Keratinocyte (primary cell): Measurements from ENCODE around the gene MRPL45.
"Not testable (repeated sequence)": the region's sequence is repeated elsewhere in the genome, so short reads cannot be mapped to it uniquely, and the experiment has no call there.

Source experiments
- EZH2 ChIP-seq: IDR thresholded peaks from one replicate; pipeline ENCODE4 v1.6.1; 2012; ENCODE audit warnings: inconsistent platforms, mild to moderate bottlenecking, low read length, moderate library complexity
- TF ChIP-seq, protein P1 (sequence below), 3 experiments: IDR thresholded peaks in 1 of 3; conservative IDR thresholded peaks in 1 of 3; optimal IDR thresholded peaks in 1 of 3; 2 replicates in 2 of 3; 3 replicates in 1 of 3; pipeline versions ENCODE3 to v1.5.1; 2011; ENCODE audit warnings: low read length in 3 of 3, mild to moderate bottlenecking in 3 of 3, moderate library complexity in 2 of 3, control low read depth in 1 of 3, inconsistent platforms in 1 of 3; ENCODE audit not compliant: insufficient read depth in 2 of 3; ENCODE audit errors: extremely low read depth in 1 of 3

GRCh38 chr17:38268138-38268537 is 28.8 kb upstream of the MRPL45 start:
- not testable (repeated sequence) for TF ChIP-seq EZH2
- TF ChIP-seq, protein P1, sequence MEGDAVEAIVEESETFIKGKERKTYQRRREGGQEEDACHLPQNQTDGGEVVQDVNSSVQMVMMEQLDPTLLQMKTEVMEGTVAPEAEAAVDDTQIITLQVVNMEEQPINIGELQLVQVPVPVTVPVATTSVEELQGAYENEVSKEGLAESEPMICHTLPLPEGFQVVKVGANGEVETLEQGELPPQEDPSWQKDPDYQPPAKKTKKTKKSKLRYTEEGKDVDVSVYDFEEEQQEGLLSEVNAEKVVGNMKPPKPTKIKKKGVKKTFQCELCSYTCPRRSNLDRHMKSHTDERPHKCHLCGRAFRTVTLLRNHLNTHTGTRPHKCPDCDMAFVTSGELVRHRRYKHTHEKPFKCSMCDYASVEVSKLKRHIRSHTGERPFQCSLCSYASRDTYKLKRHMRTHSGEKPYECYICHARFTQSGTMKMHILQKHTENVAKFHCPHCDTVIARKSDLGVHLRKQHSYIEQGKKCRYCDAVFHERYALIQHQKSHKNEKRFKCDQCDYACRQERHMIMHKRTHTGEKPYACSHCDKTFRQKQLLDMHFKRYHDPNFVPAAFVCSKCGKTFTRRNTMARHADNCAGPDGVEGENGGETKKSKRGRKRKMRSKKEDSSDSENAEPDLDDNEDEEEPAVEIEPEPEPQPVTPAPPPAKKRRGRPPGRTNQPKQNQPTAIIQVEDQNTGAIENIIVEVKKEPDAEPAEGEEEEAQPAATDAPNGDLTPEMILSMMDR (optimal IDR thresholded peaks at IDR 0.05 in 1 of 3, IDR thresholded peaks at IDR 0.05 in 1 of 3, conservative IDR thresholded peaks at IDR 0.05 in 1 of 3; ENCODE audit: extremely low read depth in 1 of 3, insufficient read depth in 2 of 3, low read length in 3 of 3), result not testable (repeated sequence)
